GM10248 (cell line): ENCODE results near the gene TAS1R2.

Experiments
- CTCF ChIA-PET: fragments of 300-600 bp; sonication (Branson Sonifier 250); formaldehyde crosslinking; extraction: SDS; loops from one replicate; lab custom pipeline; 2021; ENCODE audit warnings: antibody characterized with exemption; lab: Yijun Ruan, JAX
- POLR2A ChIA-PET: fragments of 350-650 bp; sonication (Branson Sonifier 250); formaldehyde crosslinking; extraction: SDS; loops from one replicate; lab custom pipeline; 2020; ENCODE audit warnings: antibody characterized with exemption; lab: Yijun Ruan, JAX
- DNase-seq: peaks from one replicate; pipeline ENCODE4 v3.0.0; 2012; ENCODE audit errors: extremely low spot score
- CTCF ChIP-seq: IDR thresholded peaks from 2 replicates; pipeline ENCODE4 v1.5.1; 2012; ENCODE audit warnings: mild to moderate bottlenecking, low read depth; ENCODE audit errors: extremely low read depth, missing control alignments, control extremely low read depth

The TAS1R2 gene

GRCh38 chr1:18795002-18795689 lies 64.3 kb downstream of the TAS1R2 start:
- DNase-seq: no peak
- POLR2A ChIA-PET: no interaction called here
- CTCF ChIA-PET: interaction anchor here (1.3 kb wide), 1 partner anchor 26 kb away, joined by 4 read pairs; no protein-coding TSS in a partner anchor
- TF ChIP-seq CTCF: no peak

GRCh38 chr1:18794561-18794960 lies 64.9 kb downstream of the TAS1R2 start:
- TF ChIP-seq CTCF: no peak
- no peak for DNase-seq
- CTCF ChIA-PET: interaction anchor here (1.3 kb wide), 1 partner anchor 27 kb away, joined by 4 read pairs; no protein-coding TSS in a partner anchor
- POLR2A ChIA-PET: no interaction called here

- TF ChIP-seq CTCF: no peak
- ChIA-PET CTCF (interaction anchor here (1.3 kb wide), 1 partner anchor 27 kb away, joined by 4 read pairs; no protein-coding TSS in a partner anchor), POLR2A (no interaction called here)
- DNase-seq: no peak
Observed at GRCh38 chr1:18794051-18794450, 65.4 kb downstream of the TAS1R2 start.

- ChIA-PET CTCF (no interaction called here), POLR2A (no interaction called here)
- DNase-seq: no peak
- no peak for TF ChIP-seq CTCF
Observed at GRCh38 chr1:18793164-18793563, 66.3 kb downstream of the TAS1R2 start.

DNA sequence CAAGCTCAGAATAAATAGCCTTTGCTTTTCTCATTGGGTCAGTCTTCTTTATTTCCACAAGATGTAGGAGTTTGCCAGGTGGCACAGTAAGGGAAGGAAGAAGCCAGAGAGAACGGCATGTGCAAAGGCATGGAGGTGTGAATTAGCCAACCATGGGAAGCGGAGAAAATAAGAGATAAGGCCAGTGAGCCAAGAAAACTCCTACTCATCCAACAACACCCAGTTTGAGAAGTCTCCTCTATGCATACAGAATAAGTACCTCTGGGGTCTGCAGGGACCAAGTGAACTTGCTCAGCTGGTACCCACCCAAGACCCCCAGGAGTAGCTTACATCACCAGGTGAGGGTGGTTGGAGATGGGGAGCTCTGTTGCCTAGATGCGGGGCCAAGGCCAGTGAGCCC lies 66.7 kb downstream of the TAS1R2 start:
- no peak for TF ChIP-seq CTCF
- ChIA-PET POLR2A (no interaction called here), CTCF (no interaction called here)
- DNase-seq: no peak
